HG03521 (cell line): ENCODE data around the gene SLC35C1.

Experiments
- ATAC-seq: cut with Tn5 transposase; IDR thresholded peaks from one replicate; pipeline ENCODE4 v1.9.1; 2021; ENCODE audit warnings: mild to moderate bottlenecking, moderate library complexity; ENCODE audit not compliant: unreplicated experiment

SLC35C1 gene

GRCh38 chr11:45804761-45805304 is at the start of gene SLC35C1:
SLC35C1 (plus strand) TSS chr11:45805149; CDS start chr11:45805802, 653 bp downstream.
- ATAC-seq, result peak; percentile 92

- ATAC-seq, result no peak
Measured at GRCh38 chr11:45755281-45755859, 49.6 kb upstream of the SLC35C1 start.

- no peak for ATAC-seq
Measured at GRCh38 chr11:45756384-45757010, 48.5 kb upstream of the SLC35C1 start.

GRCh38 chr11:45757672-45758071 is 47.3 kb upstream of the SLC35C1 start:
- ATAC-seq, result no peak

- ATAC-seq, result no peak
Measured at GRCh38 chr11:45761659-45762058, 43.3 kb upstream of the SLC35C1 start.

- no peak for ATAC-seq
Measured at GRCh38 chr11:45765107-45765668, 39.8 kb upstream of the SLC35C1 start.

DNA sequence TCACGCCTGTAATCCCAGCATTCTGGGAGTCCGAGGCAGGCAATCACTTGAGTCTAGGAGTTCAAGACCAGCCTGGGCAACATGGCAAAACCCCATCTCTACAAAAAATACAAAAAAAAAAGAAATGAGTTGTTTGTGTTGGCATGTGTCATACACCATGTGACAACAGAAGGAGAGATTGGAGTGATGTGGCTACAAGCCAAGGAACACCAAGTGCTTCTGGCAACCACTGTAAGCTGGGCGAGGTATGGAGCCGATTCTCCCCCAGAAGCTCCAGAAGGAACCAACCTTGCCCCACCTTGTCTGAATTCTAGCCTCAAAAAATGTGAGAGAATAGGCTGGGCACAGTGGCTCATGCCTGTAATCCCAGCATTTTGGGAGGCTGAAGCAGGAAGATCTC is 39.1 kb upstream of the SLC35C1 start:
- ATAC-seq, result no peak

- ATAC-seq, result no peak
Measured at GRCh38 chr11:45766469-45766868, 38.5 kb upstream of the SLC35C1 start.

GRCh38 chr11:45768486-45768885 is 36.5 kb upstream of the SLC35C1 start:
- no peak for ATAC-seq

DNA sequence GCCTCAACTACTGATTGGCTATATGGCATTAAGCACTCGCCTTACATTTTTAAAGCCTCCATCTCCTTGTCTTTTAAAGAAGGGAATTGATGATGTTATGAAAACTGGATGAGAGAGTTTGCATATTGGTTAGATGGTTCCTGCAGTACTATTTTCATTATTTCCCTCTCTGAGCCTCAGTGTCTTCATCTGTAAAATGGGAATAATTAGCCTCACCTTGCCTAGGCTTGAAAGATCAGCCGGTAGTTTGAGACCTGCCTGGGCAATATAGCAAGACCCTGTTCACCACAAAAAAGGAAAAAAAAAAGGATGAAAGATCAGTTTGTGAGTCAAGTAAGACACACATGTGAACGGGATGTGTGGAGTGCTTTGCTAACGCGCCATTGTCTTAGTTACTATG is 35.0 kb upstream of the SLC35C1 start:
- ATAC-seq, result no peak

DNA sequence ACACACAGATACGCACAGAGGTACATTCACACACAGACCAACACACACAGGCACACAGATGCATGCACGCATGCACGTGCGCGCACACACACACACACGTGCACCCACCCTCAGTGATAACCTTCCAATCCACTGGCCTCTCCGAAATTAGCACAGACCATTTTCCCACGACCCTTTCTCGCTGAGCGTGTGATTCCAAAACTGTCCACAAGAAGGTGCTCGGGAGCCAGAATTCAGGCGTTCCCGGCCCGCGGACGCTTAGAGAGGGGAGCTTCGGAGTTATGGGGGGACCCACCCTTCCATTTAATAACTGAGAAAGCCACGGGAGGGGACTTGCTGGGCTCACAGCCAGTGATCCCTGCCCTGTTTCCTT is 33.8 kb upstream of the SLC35C1 start:
- peak; percentile 46 for ATAC-seq

DNA sequence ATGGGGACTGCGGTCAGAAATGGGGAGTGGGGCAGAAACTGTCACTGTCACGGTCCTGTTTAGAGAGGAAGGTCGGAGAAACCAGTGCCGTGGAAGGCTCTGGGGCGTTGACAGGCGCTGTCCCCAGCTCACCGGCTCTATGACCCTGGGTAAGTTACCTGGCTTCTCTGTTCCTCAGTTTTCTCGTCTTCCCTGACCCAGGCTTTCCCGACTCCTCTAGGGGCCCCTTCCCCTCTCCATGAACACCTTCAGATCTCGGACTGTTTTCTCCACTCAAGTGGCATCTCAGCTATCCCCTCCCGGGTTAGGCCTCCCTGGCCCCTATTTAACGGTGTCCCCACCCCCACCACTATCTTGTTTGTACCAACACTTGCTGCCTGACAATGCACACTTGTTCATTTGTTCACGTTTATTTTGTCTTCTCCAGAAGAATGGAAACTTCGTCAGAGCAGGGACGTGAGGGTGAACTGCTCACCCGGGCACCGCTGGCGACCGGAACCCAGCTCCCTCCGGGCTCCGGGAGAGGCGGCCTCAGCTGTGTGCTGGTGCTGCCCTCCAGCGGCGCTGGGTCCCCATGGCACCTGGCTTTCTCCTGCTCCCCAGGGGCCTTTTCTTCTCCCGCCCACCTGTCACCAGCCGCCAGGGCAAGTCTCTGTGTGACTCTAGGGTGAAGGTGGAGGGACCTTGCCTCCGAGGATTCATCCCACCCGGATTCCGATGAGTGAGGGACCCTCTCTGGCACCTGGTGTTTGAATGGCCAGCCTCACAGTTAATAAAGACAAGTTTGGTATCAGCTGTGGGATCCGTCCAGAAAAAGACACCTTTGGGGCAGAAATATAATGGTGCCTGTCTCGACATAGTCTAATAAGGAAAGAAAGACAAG is 33.1 kb upstream of the SLC35C1 start:
- ATAC-seq, result peak; percentile 64

- no peak for ATAC-seq
Measured at GRCh38 chr11:45772449-45772774, 32.5 kb upstream of the SLC35C1 start.

DNA sequence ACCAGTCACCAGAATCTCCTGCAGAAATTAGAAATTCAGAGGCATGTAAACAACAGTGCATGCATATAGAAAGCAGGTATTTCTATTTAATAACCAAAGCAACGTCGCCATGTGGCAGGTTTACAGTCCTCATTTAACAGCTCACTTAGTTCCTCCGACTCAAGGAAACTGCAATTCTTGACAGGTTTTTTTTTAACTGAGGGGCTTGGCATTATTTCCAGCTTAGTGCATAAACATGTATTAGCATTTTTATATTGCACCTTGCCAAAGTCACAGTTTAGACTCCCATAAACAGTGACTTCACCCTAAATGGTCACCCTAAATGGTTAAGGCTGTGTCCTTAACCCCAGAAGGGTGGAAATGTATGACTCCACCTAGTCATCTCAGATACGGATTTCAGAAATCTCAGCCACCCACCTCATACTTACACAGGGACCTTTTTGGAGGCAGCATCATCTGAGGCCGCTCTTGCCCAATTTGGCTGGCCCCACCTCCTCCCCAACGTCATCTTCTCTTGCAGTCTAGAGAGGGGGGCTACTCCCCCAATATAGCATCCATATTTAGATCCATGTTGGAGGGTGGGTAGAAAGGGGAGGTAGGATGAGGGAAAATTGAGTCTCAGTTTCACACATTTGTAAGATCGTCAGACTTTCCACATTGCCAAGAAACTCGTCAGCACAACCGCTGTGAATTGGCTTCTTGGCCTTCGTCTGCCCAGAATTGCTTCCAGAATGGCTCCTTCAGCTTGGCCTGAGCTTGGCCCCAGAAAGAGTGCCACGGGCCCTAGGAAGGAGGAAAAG is 31.8 kb upstream of the SLC35C1 start:
- no peak for ATAC-seq

DNA sequence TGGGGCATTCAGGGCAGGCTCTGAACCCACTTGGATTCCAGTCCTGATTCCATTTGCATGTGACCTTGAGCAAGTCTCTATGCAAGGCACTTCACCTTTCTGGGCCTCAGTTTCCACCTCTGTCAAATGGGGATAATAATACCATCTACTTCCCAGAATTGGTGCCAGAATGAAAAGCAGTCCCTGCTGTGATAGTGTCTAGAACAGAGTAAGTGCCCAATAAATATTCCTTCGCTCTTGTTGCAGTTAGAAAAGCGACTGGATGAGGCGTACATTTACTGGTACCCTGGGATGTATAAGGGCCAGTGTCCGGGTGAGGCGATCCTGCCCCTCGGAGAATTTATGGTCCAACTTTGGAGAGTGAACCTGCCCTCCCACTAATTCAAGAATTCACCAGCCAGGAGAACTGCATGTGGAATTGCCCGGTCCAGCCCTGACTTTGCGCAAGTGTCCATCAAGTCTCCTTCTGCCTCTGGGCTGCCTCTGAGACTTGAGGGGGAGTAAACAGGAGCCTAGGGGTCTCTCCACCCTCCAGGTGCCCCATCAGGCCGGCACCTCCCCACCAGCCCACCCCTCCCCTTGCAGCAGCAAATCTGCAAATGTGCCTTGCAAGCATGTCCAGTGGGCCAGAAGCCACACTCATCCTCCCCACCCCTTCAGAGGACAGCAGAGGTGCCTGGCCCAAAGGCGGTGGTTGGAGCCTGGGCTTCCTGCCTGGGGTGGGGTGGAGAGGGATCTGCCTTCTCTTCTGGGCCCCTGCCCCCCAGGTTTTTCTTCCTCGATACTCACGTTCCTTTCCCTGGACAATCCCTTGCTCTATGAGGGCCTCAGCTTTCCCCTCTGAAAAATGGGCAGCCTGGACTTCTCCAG is 30.9 kb upstream of the SLC35C1 start:
- ATAC-seq, result no peak

GRCh38 chr11:45774786-45775185 is 30.2 kb upstream of the SLC35C1 start:
- ATAC-seq, result no peak

- ATAC-seq, result no peak
Measured at GRCh38 chr11:45777127-45777969, 27.6 kb upstream of the SLC35C1 start.

DNA sequence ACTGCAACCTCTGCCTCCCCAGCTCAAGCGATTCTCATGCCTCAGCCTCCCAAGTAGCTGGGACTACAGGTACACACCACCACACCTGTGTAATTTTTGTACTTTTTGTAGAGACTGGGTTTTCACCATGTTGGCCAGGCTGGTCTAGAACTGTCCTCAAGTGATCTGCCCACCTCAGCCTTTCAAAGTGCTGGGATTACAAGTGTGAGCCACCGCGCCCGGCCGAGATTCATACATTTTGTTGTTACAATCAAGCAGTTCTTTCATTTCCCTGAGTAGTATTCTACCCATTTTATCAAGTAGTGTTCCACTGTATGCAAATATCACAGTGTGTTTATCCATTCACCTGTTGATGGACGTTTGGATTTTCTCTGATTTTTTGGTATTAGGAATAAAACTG is 26.6 kb upstream of the SLC35C1 start:
- ATAC-seq, result no peak

GRCh38 chr11:45779602-45780001 is 25.3 kb upstream of the SLC35C1 start:
- ATAC-seq, result no peak
